Measurements from ENCODE around the gene RCAN2.
A peak's percentile ranks its signal among the peaks of the same experiment; 100 is the strongest.

Gene RCAN2

GRCh38 chr6:46234156-46234556, 257.1 kb downstream of the RCAN2 start:
- TF ChIP-seq JUND (IDR thresholded peaks at IDR 0.05; ENCODE audit: low read depth) = no peak
- in situ Hi-C loops (cut with HindIII; ENCODE audit: low pct_unique_long_range_greater_than_20kb, low sequenced_read_pairs) = no loop called here

GRCh38 chr6:46233129-46233528, 258.1 kb downstream of the RCAN2 start:
- no peak for TF ChIP-seq JUND (IDR thresholded peaks at IDR 0.05; ENCODE audit: low read depth)
- in situ Hi-C loops (cut with HindIII; ENCODE audit: low pct_unique_long_range_greater_than_20kb, low sequenced_read_pairs) = no loop called here
- DNase-seq (ENCODE audit: low read depth in 1 of 2, low spot score in 1 of 2) = no peak

More at GRCh38 chr6:46234156-46234556, 257.1 kb downstream of the RCAN2 start:
- DNase-seq (ENCODE audit: low read depth in 1 of 2, low spot score in 1 of 2) = no peak

GRCh38 chr6:46222286-46222685, 269.0 kb downstream of the RCAN2 start:
- no peak for DNase-seq (ENCODE audit: low read depth in 1 of 2, low spot score in 1 of 2)
- no peak for TF ChIP-seq JUND (IDR thresholded peaks at IDR 0.05; ENCODE audit: low read depth)
- in situ Hi-C loops (cut with HindIII; ENCODE audit: low pct_unique_long_range_greater_than_20kb, low sequenced_read_pairs) = no loop called here

- TF ChIP-seq JUND (IDR thresholded peaks at IDR 0.05; ENCODE audit: low read depth) = no peak
- DNase-seq (ENCODE audit: low read depth in 1 of 2, low spot score in 1 of 2) = peak; percentile 43 to 63
- in situ Hi-C loops (cut with HindIII; ENCODE audit: low pct_unique_long_range_greater_than_20kb, low sequenced_read_pairs) = no loop called here
Observed at GRCh38 chr6:46221222-46221793, 269.9 kb downstream of the RCAN2 start.

DNA sequence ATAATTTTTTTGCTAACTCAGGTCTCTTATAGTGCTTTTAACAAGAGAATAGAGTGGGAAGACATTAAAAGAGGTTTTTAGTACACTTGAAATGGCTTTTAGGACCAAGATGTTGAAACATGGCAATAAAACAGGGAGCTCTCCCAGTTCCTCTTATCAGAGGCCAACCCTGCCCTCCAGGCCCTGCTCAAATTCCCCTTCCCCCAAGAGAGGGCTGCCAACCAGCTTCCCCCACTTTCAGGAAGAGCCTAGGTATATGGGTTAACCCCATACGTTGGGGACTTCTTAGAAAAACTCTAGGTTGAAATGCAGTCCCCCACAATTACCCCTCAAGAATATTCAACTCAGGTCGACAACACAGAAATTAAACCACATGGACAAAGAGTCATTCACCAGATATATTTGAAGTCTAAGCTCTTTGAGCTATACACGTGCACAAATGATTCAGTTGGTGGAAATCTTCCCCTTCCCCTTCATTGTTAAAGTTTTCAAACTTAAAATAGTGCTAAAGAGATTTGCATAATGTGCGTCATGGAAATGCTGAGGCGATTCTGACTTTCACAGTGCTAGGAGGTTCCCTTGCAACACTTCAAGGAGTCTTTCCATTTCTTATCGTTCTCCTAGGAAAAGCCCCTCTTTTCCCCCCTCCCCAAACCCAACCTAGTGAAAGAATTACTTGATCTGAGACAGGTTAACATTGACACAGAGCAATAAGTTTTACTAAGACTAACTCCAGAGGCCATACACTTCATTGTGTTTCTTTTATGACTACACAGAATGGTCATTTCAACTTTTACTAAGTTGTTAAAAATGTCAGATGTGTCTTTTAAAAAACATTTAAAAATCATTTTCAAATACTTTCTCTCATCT, 270.7 kb downstream of the RCAN2 start:
- no peak for DNase-seq (ENCODE audit: low read depth in 1 of 2, low spot score in 1 of 2)
- in situ Hi-C loops (cut with HindIII; ENCODE audit: low pct_unique_long_range_greater_than_20kb, low sequenced_read_pairs) = no loop called here
- TF ChIP-seq JUND (IDR thresholded peaks at IDR 0.05; ENCODE audit: low read depth) = no peak

DNA sequence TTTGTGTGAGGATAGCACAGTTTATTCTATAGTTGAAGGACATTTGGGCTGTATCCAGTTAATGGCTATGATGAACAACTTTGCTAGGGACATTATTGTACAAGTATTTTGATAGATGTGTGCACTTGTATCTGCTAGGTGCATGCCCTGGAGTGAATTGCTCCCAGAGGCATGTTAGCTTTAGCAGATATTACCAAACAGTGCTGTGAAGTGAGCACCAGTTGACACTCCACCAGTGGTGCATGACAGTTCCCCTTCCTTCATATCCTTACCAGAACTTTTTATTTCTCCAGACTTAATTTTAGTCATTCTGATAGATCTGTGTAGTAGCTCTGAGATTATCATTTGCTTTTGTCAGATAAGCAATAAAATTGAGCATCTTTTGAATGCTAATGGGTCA, 271.6 kb downstream of the RCAN2 start:
- no peak for DNase-seq (ENCODE audit: low read depth in 1 of 2, low spot score in 1 of 2)
- TF ChIP-seq JUND (IDR thresholded peaks at IDR 0.05; ENCODE audit: low read depth) = no peak
- in situ Hi-C loops (cut with HindIII; ENCODE audit: low pct_unique_long_range_greater_than_20kb, low sequenced_read_pairs) = no loop called here

GRCh38 chr6:46218457-46218856, 272.8 kb downstream of the RCAN2 start:
- DNase-seq (ENCODE audit: low read depth in 1 of 2, low spot score in 1 of 2) = no peak
- TF ChIP-seq JUND (IDR thresholded peaks at IDR 0.05; ENCODE audit: low read depth) = no peak
- in situ Hi-C loops (cut with HindIII; ENCODE audit: low pct_unique_long_range_greater_than_20kb, low sequenced_read_pairs) = no loop called here

DNA sequence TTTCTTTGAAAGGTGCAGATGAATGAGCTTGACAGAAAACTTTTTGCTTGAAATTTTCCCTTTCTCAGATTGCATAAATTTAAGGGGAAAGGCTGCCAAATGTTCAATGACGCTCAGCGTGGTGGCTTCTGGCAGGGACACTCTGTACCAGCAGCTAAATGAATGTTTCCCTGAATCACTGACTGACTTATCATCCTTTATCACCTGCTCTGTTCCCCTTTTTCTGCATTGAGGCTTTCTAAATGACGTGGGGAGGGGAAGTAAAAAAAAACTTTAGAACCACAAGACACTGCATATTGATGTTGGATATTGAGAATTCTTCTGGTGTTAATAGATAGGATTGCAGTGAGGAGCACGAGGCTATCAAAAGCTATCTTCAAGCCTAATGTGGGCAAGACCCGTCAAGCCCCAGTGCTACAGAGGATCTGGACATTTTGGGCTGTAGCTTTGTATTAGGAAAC, 273.5 kb downstream of the RCAN2 start:
- TF ChIP-seq JUND (IDR thresholded peaks at IDR 0.05; ENCODE audit: low read depth) = no peak
- in situ Hi-C loops (cut with HindIII; ENCODE audit: low pct_unique_long_range_greater_than_20kb, low sequenced_read_pairs) = no loop called here
- no peak for DNase-seq (ENCODE audit: low read depth in 1 of 2, low spot score in 1 of 2)

DNA sequence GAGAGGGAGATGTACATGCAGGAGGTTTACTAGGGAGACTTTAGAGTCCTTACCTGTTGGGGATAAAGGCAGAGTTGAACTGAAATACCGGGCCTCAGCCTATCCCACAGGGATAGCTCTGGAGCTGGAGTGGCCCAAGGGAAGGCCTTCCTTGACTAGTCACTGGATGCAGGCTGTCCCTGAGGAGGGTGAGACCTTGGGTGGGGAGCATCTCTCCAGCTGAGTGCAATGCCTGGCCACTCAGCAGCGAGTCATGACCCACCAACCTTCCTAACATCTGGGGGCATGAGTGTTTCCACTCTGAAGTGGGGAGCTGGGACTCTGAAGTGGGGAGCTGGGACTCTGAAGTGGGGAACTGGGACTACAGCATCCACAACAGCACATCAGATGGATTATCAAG, 274.4 kb downstream of the RCAN2 start:
- in situ Hi-C loops (cut with HindIII; ENCODE audit: low pct_unique_long_range_greater_than_20kb, low sequenced_read_pairs) = no loop called here
- DNase-seq (ENCODE audit: low read depth in 1 of 2, low spot score in 1 of 2) = no peak
- TF ChIP-seq JUND (IDR thresholded peaks at IDR 0.05; ENCODE audit: low read depth) = no peak

DNA sequence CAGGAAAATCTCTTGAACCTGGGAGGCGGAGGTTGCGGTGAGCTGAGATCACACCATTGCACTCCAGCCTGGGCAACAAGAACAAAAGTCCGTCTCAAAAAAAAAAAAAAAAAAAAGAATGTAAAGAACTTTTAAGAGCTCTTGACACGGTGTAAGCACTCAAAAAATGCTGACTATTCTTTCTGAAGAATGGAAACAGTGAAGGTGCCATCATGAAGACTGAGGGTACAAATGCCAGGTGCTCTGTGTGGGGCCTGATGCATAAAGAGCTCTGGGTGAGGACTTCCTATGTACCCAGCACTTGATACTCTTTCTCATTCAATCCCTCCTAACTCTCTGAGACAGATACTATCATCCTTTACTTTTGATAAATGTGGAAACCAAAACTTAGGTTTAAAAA, 275.5 kb downstream of the RCAN2 start:
- no peak for DNase-seq (ENCODE audit: low read depth in 1 of 2, low spot score in 1 of 2)
- in situ Hi-C loops (cut with HindIII; ENCODE audit: low pct_unique_long_range_greater_than_20kb, low sequenced_read_pairs) = no loop called here
- no peak for TF ChIP-seq JUND (IDR thresholded peaks at IDR 0.05; ENCODE audit: low read depth)

GRCh38 chr6:46215213-46215612, 276.0 kb downstream of the RCAN2 start:
- in situ Hi-C loops (cut with HindIII; ENCODE audit: low pct_unique_long_range_greater_than_20kb, low sequenced_read_pairs) = no loop called here
- DNase-seq (ENCODE audit: low read depth in 1 of 2, low spot score in 1 of 2) = no peak
- TF ChIP-seq JUND (IDR thresholded peaks at IDR 0.05; ENCODE audit: low read depth) = no peak

- TF ChIP-seq JUND (IDR thresholded peaks at IDR 0.05; ENCODE audit: low read depth) = no peak
- DNase-seq (ENCODE audit: low read depth in 1 of 2, low spot score in 1 of 2) = no peak
- in situ Hi-C loops (cut with HindIII; ENCODE audit: low pct_unique_long_range_greater_than_20kb, low sequenced_read_pairs) = no loop called here
Observed at GRCh38 chr6:46211917-46212316, 279.3 kb downstream of the RCAN2 start.

DNA sequence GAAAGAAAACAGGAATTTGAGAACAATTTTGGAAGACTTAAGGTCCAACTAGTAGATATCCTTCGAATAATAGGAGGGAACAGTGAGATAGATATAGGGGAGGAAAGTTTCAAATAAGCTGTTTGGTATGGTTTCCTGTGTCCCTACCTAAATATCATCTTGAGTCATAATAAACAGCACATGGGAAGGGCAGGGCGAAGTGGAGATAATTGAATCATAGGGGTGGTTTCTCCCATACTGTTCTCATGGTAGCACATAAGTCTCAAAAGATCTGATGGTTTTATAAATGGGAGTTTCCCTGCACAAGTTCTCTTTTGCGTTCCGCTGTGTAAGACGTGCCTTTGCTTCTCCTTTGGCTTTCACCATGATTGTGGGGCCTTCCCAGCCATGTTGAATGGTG, 281.0 kb downstream of the RCAN2 start:
- no peak for TF ChIP-seq JUND (IDR thresholded peaks at IDR 0.05; ENCODE audit: low read depth)
- in situ Hi-C loops (cut with HindIII; ENCODE audit: low pct_unique_long_range_greater_than_20kb, low sequenced_read_pairs) = no loop called here
- no peak for DNase-seq (ENCODE audit: low read depth in 1 of 2, low spot score in 1 of 2)
